H9 (cell line): ENCODE results near the gene PDE4B. TPM values are rescaled to one million over a fixed set of nuclear protein-coding genes. Genes with fewer than 3 reads are reported as not detected.

Source experiments
- DNase-seq: peaks from one replicate; pipeline ENCODE4 v3.0.0-alpha.2; 2017
- H2AFZ ChIP-seq: one replicate; pipeline ENCODE4 v1.6.1; 2013; ENCODE audit warnings: mild to moderate bottlenecking, low read length, control low read depth, moderate library complexity
- H2AK5ac ChIP-seq: 2 replicates; pipeline ENCODE4 v1.6.1; 2013; ENCODE audit warnings: low read length, control low read depth, mixed read lengths; ENCODE audit not compliant: insufficient read length
- H2BK120ac ChIP-seq: one replicate; pipeline ENCODE4 v1.6.1; 2013; ENCODE audit warnings: low read depth, mild to moderate bottlenecking, low read length, control low read depth, inconsistent platforms; ENCODE audit not compliant: poor library complexity, severe bottlenecking
- H2BK12ac ChIP-seq: 2 replicates; pipeline ENCODE4 v1.6.1; 2013; ENCODE audit warnings: low read length, control low read depth, mixed read lengths, low read depth; ENCODE audit not compliant: insufficient read length
- H2BK15ac ChIP-seq: 2 replicates; pipeline ENCODE4 v1.6.1; 2013; ENCODE audit warnings: low read depth, low read length, control low read depth
- H2BK20ac ChIP-seq: one replicate; pipeline ENCODE4 v1.6.1; 2013; ENCODE audit warnings: low read depth, mild to moderate bottlenecking, low read length, control low read depth, inconsistent platforms; ENCODE audit not compliant: poor library complexity, severe bottlenecking
- H2BK5ac ChIP-seq: 2 replicates; pipeline ENCODE4 v1.6.1; 2013; ENCODE audit warnings: low read length, control low read depth, mixed read lengths; ENCODE audit not compliant: insufficient read length
- H3K14ac ChIP-seq: 2 replicates; pipeline ENCODE4 v1.6.1; 2013; ENCODE audit warnings: low read length, control low read depth; ENCODE audit not compliant: insufficient read depth
- H3K18ac ChIP-seq: 2 replicates; pipeline ENCODE4 v1.6.1; 2013; ENCODE audit warnings: low read depth, mild to moderate bottlenecking, mixed read lengths, low read length, control low read depth; ENCODE audit not compliant: insufficient read length
- H3K23ac ChIP-seq: 2 replicates; pipeline ENCODE4 v1.6.1; 2013; ENCODE audit warnings: low read length, control low read depth, mixed read lengths, low read depth; ENCODE audit not compliant: insufficient read length
- H3K23me2 ChIP-seq: 2 replicates; pipeline ENCODE4 v1.6.1; 2013; ENCODE audit warnings: low read depth, mild to moderate bottlenecking, mixed read lengths, low read length, control low read depth; ENCODE audit not compliant: insufficient read length, poor library complexity, severe bottlenecking
- H3K27ac ChIP-seq: 2 replicates; pipeline ENCODE4 v1.5.1; 2013; ENCODE audit warnings: low read length, control low read depth, mixed read lengths, low read depth; ENCODE audit not compliant: insufficient read length
- H3K27me3 ChIP-seq: 2 replicates; pipeline ENCODE4 v1.6.1; 2013; ENCODE audit warnings: low read length, control low read depth, inconsistent platforms; ENCODE audit not compliant: insufficient read depth
- H3K4ac ChIP-seq: 2 replicates; pipeline ENCODE4 v1.6.1; 2013; ENCODE audit warnings: low read depth, mild to moderate bottlenecking, control low read depth, inconsistent platforms, low read length, moderate library complexity
- H3K4me1 ChIP-seq: 2 replicates; pipeline ENCODE4 v1.6.1; 2013; ENCODE audit warnings: low read length, control low read depth, inconsistent platforms; ENCODE audit not compliant: insufficient read depth
- H3K4me2 ChIP-seq: 2 replicates; pipeline ENCODE4 v1.6.1; 2013; ENCODE audit warnings: low read length, control low read depth, mixed read lengths; ENCODE audit not compliant: insufficient read length, insufficient read depth
- H3K56ac ChIP-seq: 2 replicates; pipeline ENCODE4 v1.6.1; 2013; ENCODE audit warnings: low read depth, mild to moderate bottlenecking, mixed read lengths, low read length, control low read depth; ENCODE audit not compliant: insufficient read length
- H3K79me1 ChIP-seq: 2 replicates; pipeline ENCODE4 v1.6.1; 2013; ENCODE audit warnings: low read depth, mild to moderate bottlenecking, moderate library complexity, low read length, control low read depth, inconsistent platforms; ENCODE audit not compliant: insufficient read depth, poor library complexity, severe bottlenecking
- H3K79me2 ChIP-seq: 2 replicates; pipeline ENCODE4 v1.6.1; 2013; ENCODE audit warnings: low read length, control low read depth, inconsistent platforms; ENCODE audit not compliant: insufficient read depth
- H3K9ac ChIP-seq: 2 replicates; pipeline ENCODE4 v1.6.1; 2013; ENCODE audit warnings: low read length, control low read depth, mixed read lengths; ENCODE audit not compliant: insufficient read length; ENCODE audit errors: extremely low read depth
- H3K9me3 ChIP-seq: one replicate; pipeline ENCODE4 v1.6.1; 2013; ENCODE audit warnings: low read depth, low read length, inconsistent platforms; ENCODE audit not compliant: control insufficient read depth
- H3T11ph ChIP-seq: one replicate; pipeline ENCODE4 v1.6.1; 2013; ENCODE audit warnings: mild to moderate bottlenecking, low read length, control low read depth, inconsistent platforms
- H4K20me1 ChIP-seq: one replicate; pipeline ENCODE4 v1.6.1; 2013; ENCODE audit not compliant: control insufficient read depth, insufficient read length, insufficient read depth
- H4K5ac ChIP-seq: 2 replicates; pipeline ENCODE4 v1.6.1; 2013; ENCODE audit warnings: low read depth, mild to moderate bottlenecking, mixed read lengths, low read length, control low read depth; ENCODE audit not compliant: insufficient read length
- H4K8ac ChIP-seq: replicated peaks from 2 replicates; pipeline ENCODE4 v1.6.1; 2013; ENCODE audit warnings: low read length, control low read depth, mixed read lengths, low read depth; ENCODE audit not compliant: insufficient read length
- H4K91ac ChIP-seq: 2 replicates; pipeline ENCODE4 v1.6.1; 2013; ENCODE audit warnings: low read depth, mild to moderate bottlenecking, moderate library complexity, mixed read lengths, low read length, control low read depth; ENCODE audit not compliant: insufficient read length
- H3K27ac Mint-ChIP-seq, 3 experiments: 2 replicates in 2 of 3; 3 replicates in 1 of 3; pipeline ENCODE4 v1.8.0; 2020 to 2021; ENCODE audit warnings: mixed read lengths in 3 of 3, mild to moderate bottlenecking in 1 of 3, moderate library complexity in 1 of 3
- H3K27me3 Mint-ChIP-seq: 2 replicates; pipeline ENCODE4 v1.8.0; 2021; ENCODE audit warnings: low read depth, mild to moderate bottlenecking, moderate library complexity, mixed read lengths
- H3K36me3 Mint-ChIP-seq, 3 experiments: 2 replicates in 2 of 3; 3 replicates in 1 of 3; pipeline ENCODE4 v1.8.0; 2020 to 2021; ENCODE audit warnings: low read depth in 3 of 3, mixed read lengths in 3 of 3; ENCODE audit not compliant: insufficient read depth in 1 of 3
- H3K4me1 Mint-ChIP-seq, 2 experiments: 2 replicates each; pipeline ENCODE4 v1.8.0; 2020; ENCODE audit warnings: mixed read lengths in 2 of 2
- H3K4me3 Mint-ChIP-seq, 2 experiments: 2 replicates in 1 of 2; 3 replicates in 1 of 2; pipeline ENCODE4 v1.8.0; 2020 to 2021; ENCODE audit warnings: mild to moderate bottlenecking in 2 of 2, mixed read lengths in 2 of 2, moderate library complexity in 1 of 2
- H3K9me3 Mint-ChIP-seq, 2 experiments: 2 replicates in 1 of 2; 3 replicates in 1 of 2; pipeline ENCODE4 v1.8.0; 2020; ENCODE audit warnings: mild to moderate bottlenecking in 2 of 2, mixed read lengths in 2 of 2, moderate library complexity in 1 of 2
- CTCF ChIP-seq: fragments of 200-600 bp; sonication (generic); conservative IDR thresholded peaks from 3 replicates; pipeline ENCODE4 v1.8.0; 2021; ENCODE audit warnings: antibody characterized with exemption, mild to moderate bottlenecking
- WGBS: extraction: QIAGEN DNeasy Blood & Tissue Kit; methylation state at CpG from one replicate; pipeline ENCODE4 v1.1.7; 2013; ENCODE audit warnings: missing lambda C conversion rate, low lambda C conversion rate, mixed read lengths; ENCODE audit not compliant: insufficient read length; ENCODE audit errors: extremely low coverage; 5-methylcytosine and 5-hydroxymethylcytosine counted together
- total RNA-seq: library from RNA; stranded (reverse); gene quantifications from 2 replicates; pipeline ENCODE4 v1.2.1, GENCODE V29; 2021

PDE4B gene
- total RNA-seq, 1 experiment from 2014 or later = 19.8 TPM

DNA sequence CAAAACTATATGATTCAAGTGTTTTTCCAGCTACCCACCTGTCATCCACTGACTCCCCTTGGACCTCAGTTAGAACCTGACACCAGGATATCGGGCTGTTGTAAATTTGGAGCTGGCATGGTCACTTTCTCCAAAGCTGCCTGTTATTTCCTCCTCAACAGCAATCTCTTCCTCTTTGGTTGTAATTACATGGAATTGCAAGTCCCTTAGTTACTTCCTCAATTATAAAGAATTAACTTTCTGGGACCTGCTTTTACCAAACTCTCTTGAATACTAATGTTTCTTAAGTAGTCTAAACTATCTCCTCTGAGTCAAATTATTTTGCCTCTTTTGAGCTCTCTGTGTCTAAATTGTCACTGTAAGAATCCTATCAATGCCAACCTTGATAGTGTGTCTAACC is 590.9 kb downstream of the PDE4B start:
- no peak overlapping the region for H2AFZ ChIP-seq
- H3K4me3 Mint-ChIP-seq = no peak overlapping the region
- H3K4me2 ChIP-seq = no peak overlapping the region
- no peak overlapping the region for H3K23ac ChIP-seq
- H3K27ac Mint-ChIP-seq = no peak overlapping the region
- H4K91ac ChIP-seq = no peak overlapping the region
- no peak overlapping the region for H3K4ac ChIP-seq
- no peak overlapping the region for H2BK12ac ChIP-seq
- no peak overlapping the region for H3K18ac ChIP-seq
- H3K9ac ChIP-seq = no peak overlapping the region
- peaks cover 20% of the 10 kb centered on the region for H3K9me3 ChIP-seq
- H3K14ac ChIP-seq = no peak overlapping the region
- H3K27me3 ChIP-seq = no peaks in the 10 kb centered on the region
- H3K79me1 ChIP-seq = no peaks in the 10 kb centered on the region
- H4K5ac ChIP-seq = no peak overlapping the region
- no peaks in the 10 kb centered on the region for H3K79me2 ChIP-seq
- no peak overlapping the region for H4K8ac ChIP-seq
- peaks cover 27 to 59% (median 51%) of the 10 kb centered on the region in 3 experiments for H3K36me3 Mint-ChIP-seq
- H3K23me2 ChIP-seq = no peaks in the 10 kb centered on the region
- H4K20me1 ChIP-seq = no peaks in the 10 kb centered on the region
- no peak for TF ChIP-seq CTCF
- H2BK15ac ChIP-seq = no peak overlapping the region
- no peak overlapping the region for H3T11ph ChIP-seq
- H3K4me1 Mint-ChIP-seq = peaks cover 10 to 18% of the 10 kb centered on the region in 2 experiments
- H3K4me1 ChIP-seq = peaks cover 3% of the 10 kb centered on the region; the same call in 1 of the 2 replicates
- no peak overlapping the region for H3K56ac ChIP-seq
- H2BK5ac ChIP-seq = no peak overlapping the region
- WGBS = no CpG with 5 or more reads among the region's 1 CpG
- peaks cover 54 to 57% of the 10 kb centered on the region in 2 experiments for H3K9me3 Mint-ChIP-seq
- no peak overlapping the region for H2AK5ac ChIP-seq
- no peaks in the 10 kb centered on the region for H3K27me3 Mint-ChIP-seq
- H2BK20ac ChIP-seq = no peak overlapping the region
- DNase-seq = no peak
- H2BK120ac ChIP-seq = no peak overlapping the region
- no peak overlapping the region for H3K27ac ChIP-seq
